Uterus (tissue), 4 donors: Measurements from ENCODE around the gene ZNF20. TPM values are rescaled to one million over a fixed set of nuclear protein-coding genes. Genes with fewer than 3 reads are reported as not detected.
A peak's percentile ranks its signal among the peaks of the same experiment; 100 is the strongest.

Source experiments
- DNase-seq, 2 donors: peaks; one replicate each; pipeline ENCODE4 v3.0.0-alpha.2; 2019 to 2020
- H3K27ac ChIP-seq, 2 donors: fragments of 200-600 bp; sonication (generic); 1 replicate in 1 of 2; 2 replicates in 1 of 2; pipeline ENCODE4 v1.5.1; 2016 to 2018
- H3K27me3 ChIP-seq, 2 donors: fragments of 200-600 bp; sonication (generic); one replicate each; pipeline ENCODE4 v1.5.1; 2018 to 2019; ENCODE audit warnings: control low read depth in 1 of 2
- H3K36me3 ChIP-seq, 2 donors: fragments of 200-600 bp; sonication (generic); one replicate each; pipeline ENCODE4 v1.5.1; 2019; ENCODE audit warnings: control low read depth in 1 of 2
- H3K4me1 ChIP-seq, 2 donors: fragments of 200-600 bp; sonication (generic); one replicate each; pipeline ENCODE4 v1.5.1; 2018 to 2019; ENCODE audit warnings: control low read depth in 1 of 2
- H3K4me3 ChIP-seq, 2 donors: fragments of 200-600 bp; sonication (generic); 1 replicate in 1 of 2; 2 replicates in 1 of 2; pipeline ENCODE4 v1.5.1; 2018 to 2019; ENCODE audit warnings: mild to moderate bottlenecking in 1 of 2
- H3K9me3 ChIP-seq, 2 donors: fragments of 200-600 bp; sonication (generic); one replicate each; pipeline ENCODE4 v1.5.1; 2019; ENCODE audit warnings: control low read depth in 1 of 2
- POLR2A ChIP-seq, 2 donors: fragments of 450-650 bp; IDR thresholded peaks; one replicate each; pipeline ENCODE4 v1.6.1; 2016; ENCODE audit warnings: antibody characterized with exemption in 2 of 2, mild to moderate bottlenecking in 1 of 2, moderate library complexity in 1 of 2
- intact Hi-C: fragments of 100-400 bp; cut with DNase I; formaldehyde crosslinking; loops from one replicate; pipeline ENCODE4 v1.15.1; 2023; ENCODE audit warnings: low total_unique reads
- total RNA-seq, 4 donors: library from RNA; depleted of rRNA in 3 of 4; stranded (reverse); fragments of >200 nt in 3 of 4; gene quantifications; one replicate each; pipeline versions ENCODE4 v1.1.0 to v1.2.4, GENCODE V29; 2014 to 2023
- TF ChIP-seq, protein P1 (sequence below), 4 experiments: fragments of 200-600 bp in 2 of 4; fragments of 450-650 bp in 2 of 4; sonication (generic) in 2 of 4; IDR thresholded peaks; one replicate each; pipeline ENCODE4 v1.5.1; 2016 to 2019; ENCODE audit warnings: antibody characterized with exemption in 4 of 4, mild to moderate bottlenecking in 2 of 4, moderate library complexity in 1 of 4
- donor health status: DM: yes; HTN: yes; CAD: no.

ZNF20 gene
- total RNA-seq, 4 donors from 2014 or later: 5.0 to 15.7 TPM; not detected in 2

DNA sequence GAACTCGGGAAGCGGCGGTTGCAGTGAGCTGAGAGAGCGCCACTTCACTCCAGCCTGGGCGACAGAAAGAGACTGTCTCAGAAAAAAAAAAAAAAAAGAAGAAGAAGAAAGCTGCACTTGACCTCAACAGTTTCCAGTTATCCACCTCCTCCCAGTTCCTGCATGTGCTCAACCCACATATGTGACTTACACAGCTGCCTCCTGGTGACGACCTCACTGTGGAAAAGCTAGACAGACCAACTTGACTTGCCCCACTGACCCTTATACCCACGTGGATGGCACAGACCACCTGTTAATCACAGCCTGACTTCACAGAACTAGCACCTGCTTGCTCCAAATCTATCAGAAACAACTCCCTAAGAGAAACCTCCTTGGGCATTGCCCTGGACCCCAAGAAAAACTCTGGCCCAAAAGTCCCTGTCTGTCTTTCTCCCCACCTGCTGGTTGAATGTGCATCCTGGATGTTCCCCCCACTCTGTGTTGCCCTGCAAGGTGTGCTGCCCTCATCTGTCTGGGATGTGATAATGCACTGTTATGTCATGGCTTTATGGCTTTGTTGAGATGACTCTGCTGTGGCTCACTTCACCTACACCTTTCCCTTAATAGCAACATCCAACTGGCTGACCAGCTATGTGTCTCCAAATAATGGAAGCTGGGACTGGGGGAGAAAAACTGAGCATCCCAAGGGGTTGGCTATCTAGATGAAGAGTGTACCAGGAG, 2.8 kb downstream of the ZNF20 start:
- intact Hi-C loops: no loop called here
- TF ChIP-seq POLR2A (IDR thresholded peaks at IDR 0.05): no peak
- TF ChIP-seq, protein P1, sequence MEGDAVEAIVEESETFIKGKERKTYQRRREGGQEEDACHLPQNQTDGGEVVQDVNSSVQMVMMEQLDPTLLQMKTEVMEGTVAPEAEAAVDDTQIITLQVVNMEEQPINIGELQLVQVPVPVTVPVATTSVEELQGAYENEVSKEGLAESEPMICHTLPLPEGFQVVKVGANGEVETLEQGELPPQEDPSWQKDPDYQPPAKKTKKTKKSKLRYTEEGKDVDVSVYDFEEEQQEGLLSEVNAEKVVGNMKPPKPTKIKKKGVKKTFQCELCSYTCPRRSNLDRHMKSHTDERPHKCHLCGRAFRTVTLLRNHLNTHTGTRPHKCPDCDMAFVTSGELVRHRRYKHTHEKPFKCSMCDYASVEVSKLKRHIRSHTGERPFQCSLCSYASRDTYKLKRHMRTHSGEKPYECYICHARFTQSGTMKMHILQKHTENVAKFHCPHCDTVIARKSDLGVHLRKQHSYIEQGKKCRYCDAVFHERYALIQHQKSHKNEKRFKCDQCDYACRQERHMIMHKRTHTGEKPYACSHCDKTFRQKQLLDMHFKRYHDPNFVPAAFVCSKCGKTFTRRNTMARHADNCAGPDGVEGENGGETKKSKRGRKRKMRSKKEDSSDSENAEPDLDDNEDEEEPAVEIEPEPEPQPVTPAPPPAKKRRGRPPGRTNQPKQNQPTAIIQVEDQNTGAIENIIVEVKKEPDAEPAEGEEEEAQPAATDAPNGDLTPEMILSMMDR (IDR thresholded peaks at IDR 0.05): no peak
- no peaks in the 10 kb centered on the region for H3K36me3 ChIP-seq

DNA sequence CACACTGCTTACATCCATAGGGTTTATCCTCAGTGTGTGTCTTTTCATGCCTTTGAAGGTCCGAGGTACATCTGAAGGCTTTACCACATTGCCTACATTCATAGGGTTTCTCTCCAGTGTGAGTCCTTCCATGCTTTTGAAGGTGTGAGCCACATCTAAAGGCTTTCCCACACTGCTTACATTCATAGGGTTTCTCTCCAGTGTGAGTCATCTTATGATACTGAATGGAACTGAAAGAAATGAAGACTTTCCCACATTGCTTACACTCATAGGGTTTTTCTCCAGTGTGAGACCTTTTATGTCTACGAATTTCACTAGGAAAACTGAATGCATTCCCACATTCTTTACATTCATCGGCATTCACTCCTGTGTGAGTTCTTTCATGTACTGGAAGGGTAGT, 7.1 kb downstream of the ZNF20 start:
- no peaks in the 10 kb centered on the region for H3K27me3 ChIP-seq
- DNase-seq: no peak
- H3K4me1 ChIP-seq: no peaks in the 10 kb centered on the region
- H3K27ac ChIP-seq: no peak overlapping the region
- peaks cover 0 to 36% of the 10 kb centered on the region in 2 donors for H3K9me3 ChIP-seq
- H3K4me3 ChIP-seq: no peak overlapping the region
- intact Hi-C loops: no loop called here
- TF ChIP-seq, protein P1 (IDR thresholded peaks at IDR 0.05): no peak
- no peak for TF ChIP-seq POLR2A (IDR thresholded peaks at IDR 0.05)
- H3K36me3 ChIP-seq: no peaks in the 10 kb centered on the region

More for the DNA sequence above, 2.8 kb downstream of the ZNF20 start:
- H3K27ac ChIP-seq: no peak overlapping the region
- no peaks in the 10 kb centered on the region for H3K4me1 ChIP-seq
- H3K4me3 ChIP-seq: no peak overlapping the region
- peaks cover 0 to 17% of the 10 kb centered on the region in 2 donors for H3K9me3 ChIP-seq
- DNase-seq: no peak
- H3K27me3 ChIP-seq: no peaks in the 10 kb centered on the region

DNA sequence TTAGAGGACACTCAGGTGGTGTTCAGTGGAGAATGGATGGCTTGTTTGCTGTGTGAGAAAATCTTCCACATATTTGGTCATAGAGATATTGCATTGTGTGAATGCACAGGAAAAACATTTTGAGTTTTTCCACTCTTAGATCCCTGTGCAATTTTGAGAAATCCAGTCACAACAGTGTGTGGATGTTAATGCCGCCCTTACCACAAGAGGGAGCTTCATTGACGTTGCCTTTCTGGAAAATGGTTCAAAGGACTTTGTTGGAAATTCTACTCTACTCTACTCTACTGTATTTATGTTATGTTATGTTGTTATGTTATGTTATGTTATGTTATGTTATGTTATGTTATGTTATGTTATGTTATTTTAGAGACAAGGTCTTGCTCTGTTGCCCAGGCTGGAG, 13.4 kb downstream of the ZNF20 start:
- Histone ChIP-seq H3K4me1 (no peaks in the 10 kb centered on the region), H3K4me3 (no peak overlapping the region), H3K27me3 (no peaks in the 10 kb centered on the region), H3K27ac (no peak overlapping the region), H3K36me3 (no peaks in the 10 kb centered on the region), H3K9me3 (peaks cover 0 to 13% of the 10 kb centered on the region in 2 donors)
- DNase-seq: no peak
- TF ChIP-seq, protein P1 (IDR thresholded peaks at IDR 0.05): peak in 2 of 4 experiments; percentile 25 to 37
- TF ChIP-seq POLR2A (IDR thresholded peaks at IDR 0.05): no peak
- intact Hi-C loops: no loop called here

DNA sequence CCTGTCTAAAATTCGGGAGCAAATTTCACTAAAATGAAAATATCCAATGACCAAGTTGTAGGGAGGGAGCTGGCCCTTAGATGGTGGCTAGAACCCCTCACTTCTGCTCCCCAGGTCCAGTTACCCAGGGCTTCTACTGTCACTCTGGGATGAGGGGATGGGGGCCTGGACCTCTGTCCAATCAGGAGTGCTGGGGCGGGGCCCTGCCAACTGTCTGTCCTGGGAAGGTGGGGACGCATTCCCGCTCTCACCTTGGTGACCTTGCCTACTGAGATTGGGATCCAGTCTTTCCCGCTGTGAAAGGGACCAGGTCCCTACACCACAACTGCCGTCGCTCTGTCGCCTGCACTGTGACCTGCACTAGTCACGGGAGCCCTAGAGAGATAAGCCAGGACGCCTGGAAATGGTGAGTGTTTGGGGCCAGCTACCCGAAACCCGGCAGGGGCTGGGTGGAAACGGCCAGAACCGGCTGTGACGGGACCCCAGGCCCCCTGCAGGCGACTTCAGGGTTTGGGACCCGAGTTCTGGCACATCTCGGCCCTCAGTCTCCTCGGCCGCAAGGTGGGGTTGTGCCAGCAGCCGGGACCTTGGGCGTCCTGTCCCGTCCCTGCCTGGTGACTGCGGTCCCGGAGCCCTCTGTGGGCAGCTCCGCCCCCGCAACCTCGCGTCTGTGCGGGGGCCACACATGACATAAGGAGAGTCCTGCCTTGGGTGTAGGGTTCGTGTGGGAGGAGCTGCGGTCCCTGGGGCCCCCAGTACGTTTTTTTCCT, 22.8 kb downstream of the ZNF20 start:
- Histone ChIP-seq H3K27ac (no peak overlapping the region), H3K4me1 (no peaks in the 10 kb centered on the region), H3K4me3 (no peak overlapping the region), H3K9me3 (no peaks in the 10 kb centered on the region), H3K27me3 (no peaks in the 10 kb centered on the region), H3K36me3 (no peaks in the 10 kb centered on the region)
- no peak for DNase-seq
- intact Hi-C loops: no loop called here
- TF ChIP-seq, protein P1 (IDR thresholded peaks at IDR 0.05): no peak
- no peak for TF ChIP-seq POLR2A (IDR thresholded peaks at IDR 0.05)

DNA sequence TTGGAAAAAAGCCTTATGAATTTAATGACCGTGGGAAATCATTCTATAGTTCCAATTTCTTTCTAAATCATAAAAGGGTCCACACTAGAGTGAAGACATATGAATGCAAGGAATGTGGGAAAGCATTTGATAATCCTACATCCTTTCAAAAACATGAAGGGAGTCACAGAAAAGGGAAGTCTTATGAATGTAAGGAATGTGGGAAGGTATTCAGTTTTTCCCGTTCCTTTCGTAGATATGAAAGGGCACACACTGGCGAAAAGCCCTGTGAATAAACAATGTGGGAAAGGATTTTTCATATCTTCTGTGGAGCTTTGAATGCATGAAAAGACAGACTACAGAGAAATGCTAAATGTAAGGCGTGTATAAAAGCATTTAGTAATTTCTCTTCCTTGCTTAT, 27.0 kb downstream of the ZNF20 start:
- H3K36me3 ChIP-seq: no peaks in the 10 kb centered on the region
- H3K27me3 ChIP-seq: no peaks in the 10 kb centered on the region
- no peak for TF ChIP-seq POLR2A (IDR thresholded peaks at IDR 0.05)
- TF ChIP-seq, protein P1 (IDR thresholded peaks at IDR 0.05): no peak
- H3K4me3 ChIP-seq: no peak overlapping the region
- intact Hi-C loops: no loop called here
- H3K9me3 ChIP-seq: peaks cover 0 to 7% of the 10 kb centered on the region in 2 donors
- no peaks in the 10 kb centered on the region for H3K4me1 ChIP-seq
- no peak for DNase-seq
- no peak overlapping the region for H3K27ac ChIP-seq
